GM19099 (cell line): Measurements from ENCODE around the gene MOSMO.

ENCODE experiments used
- POLR2A ChIP-seq: IDR thresholded peaks from 3 replicates; pipeline ENCODE4 v1.6.1; 2011; ENCODE audit warnings: low read depth; ENCODE audit not compliant: insufficient read length; ENCODE audit errors: extremely low read depth

MOSMO gene

DNA sequence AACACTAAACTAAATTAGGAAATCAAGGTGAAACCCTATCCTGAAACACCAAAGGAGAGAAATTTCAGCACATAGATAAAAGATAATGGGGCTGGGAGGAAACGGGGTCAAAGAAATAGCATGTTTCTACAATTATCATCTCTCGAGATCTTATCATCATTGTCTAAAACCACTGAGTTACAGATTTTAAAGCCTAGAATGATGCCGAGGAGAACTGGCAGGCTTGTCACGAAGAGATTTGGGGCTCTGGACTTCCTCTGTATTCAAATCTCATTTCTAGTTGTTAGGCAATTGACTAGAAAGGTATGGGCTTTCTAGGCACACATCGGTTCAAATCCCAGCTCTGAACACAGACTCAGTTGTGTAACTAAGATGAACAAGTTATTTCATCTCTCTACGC lies 16.3 kb upstream of the MOSMO start:
- no peak for TF ChIP-seq POLR2A

DNA sequence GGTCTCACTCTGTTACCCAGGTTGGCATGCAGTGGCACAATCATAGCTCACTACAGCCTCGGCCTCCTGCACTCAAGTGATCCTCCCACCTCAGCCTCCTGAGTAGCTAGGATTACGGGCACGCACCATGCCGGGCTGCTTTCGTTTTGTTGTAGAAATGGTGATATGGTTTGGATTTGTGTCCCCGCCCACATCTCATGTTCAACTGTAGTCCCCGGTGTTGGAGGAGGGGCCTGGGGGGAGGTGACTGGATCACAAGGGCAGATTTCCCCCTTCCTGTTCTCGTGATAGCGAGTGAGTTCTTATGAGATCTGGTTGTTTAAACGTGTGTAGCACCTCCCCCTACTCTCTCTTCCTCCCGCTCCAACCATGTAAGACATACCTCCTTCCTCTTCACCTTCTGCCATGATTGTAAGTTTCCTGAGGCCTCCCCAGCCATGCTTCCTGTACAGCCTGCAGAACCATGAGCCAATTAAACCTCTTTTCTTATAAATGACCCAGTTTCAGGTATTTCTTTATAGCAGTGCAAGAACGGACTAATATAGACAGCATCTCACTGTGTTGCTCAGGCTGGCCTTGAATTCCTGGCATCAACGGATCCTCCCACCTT lies 12.9 kb upstream of the MOSMO start:
- TF ChIP-seq POLR2A: no peak

DNA sequence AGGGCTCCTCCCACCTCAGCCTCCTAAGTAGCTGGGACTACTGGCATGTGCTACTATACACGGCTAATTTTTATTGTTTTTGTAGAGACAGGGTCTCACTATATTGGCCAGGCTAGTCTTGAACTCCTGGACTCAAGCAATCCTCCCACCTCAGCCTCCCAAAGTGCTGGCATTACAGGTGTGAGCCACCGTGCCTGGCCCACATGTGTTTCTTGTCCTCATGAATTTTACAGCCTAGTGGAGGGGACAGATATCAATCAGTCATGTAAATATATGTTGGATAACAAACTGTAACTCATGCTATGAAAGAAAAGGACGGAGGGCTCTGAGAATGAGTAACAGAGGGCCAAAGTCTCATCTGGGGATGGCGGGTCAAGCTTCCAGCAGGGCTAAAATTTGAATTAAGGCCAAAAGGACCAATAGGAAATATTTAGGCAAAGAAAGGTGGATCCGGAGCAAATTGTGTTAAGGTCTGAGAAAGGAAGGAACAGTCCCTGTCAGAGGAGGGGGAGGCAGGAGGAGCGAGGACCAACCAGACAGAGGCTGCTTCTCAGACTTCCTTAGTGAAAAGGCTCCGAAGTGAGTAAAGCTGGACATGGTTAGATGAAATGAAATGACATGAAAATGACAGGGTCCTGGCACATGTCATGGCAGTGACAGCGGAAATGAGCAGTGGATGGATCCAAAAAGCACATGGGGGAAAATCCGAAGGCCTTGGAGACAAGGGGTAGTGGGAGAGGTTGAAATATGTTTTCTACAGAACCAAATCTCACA lies 10.8 kb upstream of the MOSMO start:
- TF ChIP-seq POLR2A: no peak

DNA sequence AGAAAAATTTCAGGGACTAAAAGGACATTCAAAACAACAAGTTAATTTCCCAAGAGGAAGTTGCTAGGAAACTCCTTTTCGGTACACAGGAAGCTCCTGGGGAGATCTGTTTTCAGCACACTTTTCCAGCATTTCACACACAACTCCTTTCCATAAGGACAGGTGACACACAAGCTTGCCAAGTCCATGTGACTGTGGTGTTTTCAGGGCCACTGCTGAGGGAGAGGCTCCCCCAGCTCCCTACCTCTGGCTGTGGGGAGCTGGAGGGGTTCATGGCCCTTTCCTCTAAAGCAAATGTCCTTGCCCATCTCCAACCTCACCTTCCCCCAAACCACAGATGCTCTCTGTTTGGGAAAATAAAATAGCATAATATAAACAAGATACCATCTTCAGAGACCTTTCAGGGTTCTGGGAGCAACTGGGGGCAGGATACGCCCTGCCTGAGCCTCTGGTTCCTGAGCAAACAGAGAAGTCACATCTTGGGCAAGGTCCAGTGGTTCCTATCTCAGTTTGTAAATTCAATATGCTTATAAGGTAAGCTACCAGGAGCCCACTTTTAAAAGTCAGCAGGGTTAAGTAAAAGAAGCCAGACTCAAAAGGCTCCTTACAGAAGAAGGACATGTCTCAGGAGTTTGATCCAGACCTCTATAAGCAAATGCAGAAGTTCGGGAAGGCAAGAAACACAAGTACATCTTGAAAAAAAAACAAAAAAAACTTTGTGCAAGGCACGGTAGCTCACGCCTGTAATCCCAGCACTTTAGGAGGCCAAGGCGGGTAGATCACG lies 10.0 kb upstream of the MOSMO start:
- no peak for TF ChIP-seq POLR2A

DNA sequence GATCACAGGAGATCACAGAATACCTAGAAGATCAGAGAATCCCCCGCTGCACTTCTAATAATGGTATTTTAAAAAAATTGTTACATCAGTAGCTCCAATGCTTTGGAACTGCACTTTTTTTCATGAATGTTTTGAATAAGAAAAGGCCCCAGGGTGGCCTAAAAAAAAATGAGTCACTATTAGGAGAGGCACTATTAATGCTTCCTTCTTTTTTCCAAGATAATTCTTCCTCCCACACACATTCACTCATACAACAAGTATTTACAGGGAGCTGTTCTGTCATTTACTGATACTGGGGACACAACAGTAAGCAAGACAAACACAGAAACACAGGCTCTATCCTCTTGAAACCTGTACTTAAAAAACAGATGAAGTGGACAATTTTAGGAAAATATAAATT lies 6.3 kb upstream of the MOSMO start:
- TF ChIP-seq POLR2A: no peak

DNA sequence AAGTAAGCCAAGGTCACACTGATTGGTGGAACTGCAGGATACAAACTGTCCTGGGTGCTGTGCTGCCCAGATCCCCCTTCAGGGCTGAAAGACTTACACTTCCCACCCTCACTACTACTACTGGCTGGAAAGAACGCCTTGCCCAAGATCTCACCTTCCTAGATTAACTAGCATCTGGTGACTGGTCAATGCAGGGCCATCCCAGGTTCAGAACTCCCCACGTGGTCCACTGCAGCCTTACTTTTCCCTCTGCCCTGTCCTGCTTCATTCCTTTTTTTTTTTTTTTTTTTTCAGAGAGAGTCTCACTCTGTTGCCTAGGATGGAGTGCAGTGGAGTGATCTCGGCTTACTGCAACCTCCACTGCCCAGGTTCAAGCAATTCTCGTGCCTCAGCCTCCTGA lies 4.7 kb upstream of the MOSMO start:
- no peak for TF ChIP-seq POLR2A

DNA sequence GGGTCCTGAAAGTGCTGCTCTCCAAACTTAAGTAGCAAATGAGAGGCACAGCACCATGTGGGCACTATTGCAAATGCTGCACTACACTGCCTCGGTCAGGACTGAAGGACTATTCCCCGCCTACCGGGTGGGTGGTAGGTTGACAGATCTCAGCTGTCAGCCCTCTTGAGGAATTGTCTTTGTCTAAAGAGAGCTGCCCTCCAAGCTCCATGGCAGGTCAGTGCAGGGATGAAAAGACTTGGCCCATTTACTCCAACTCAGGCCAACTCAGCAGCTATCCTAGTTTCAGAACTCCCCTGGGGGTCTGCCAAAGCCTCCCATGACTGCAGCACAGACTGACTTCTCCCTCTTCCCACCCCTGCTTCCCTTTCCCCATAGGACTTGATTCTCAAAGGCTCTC lies 3.6 kb upstream of the MOSMO start:
- TF ChIP-seq POLR2A: no peak

DNA sequence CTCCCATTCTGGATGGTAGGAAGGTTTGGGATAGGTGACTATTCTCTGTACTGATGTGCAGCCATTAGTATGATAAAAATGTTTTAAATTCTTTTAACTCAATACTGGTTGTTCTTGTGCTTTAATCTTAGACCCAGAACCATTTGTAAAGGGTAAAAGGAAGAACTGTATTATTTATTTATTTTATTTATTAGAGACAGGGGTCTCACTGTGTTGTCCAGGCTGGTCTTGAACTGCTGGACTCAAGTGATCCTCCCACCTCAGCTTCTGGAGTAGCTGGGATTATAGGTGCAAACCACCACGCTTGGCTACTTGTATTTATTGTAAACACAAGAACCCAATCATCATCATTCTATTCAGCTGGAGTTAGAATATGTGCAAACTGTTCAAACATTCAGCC lies 2.2 kb upstream of the MOSMO start:
- no peak for TF ChIP-seq POLR2A

DNA sequence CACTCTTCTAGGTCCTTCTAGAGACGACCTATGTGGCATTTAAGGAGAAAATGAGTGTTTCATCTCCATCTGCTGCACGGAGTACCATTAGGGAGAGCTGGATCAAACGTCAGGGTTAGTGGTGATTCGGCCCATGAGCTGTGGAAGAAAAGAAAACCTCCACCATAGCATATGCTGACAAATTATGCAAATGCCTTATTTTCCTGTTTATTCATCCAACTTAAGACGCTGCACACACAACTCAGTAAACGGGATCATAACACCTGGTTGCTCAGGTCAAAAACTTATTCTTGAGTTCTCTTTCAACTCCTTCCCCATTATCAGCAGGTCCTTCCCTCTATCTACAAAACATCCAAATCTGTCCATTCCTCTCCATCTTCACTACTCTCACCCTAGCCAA lies 1.3 kb upstream of the MOSMO start:
- no peak for TF ChIP-seq POLR2A

DNA sequence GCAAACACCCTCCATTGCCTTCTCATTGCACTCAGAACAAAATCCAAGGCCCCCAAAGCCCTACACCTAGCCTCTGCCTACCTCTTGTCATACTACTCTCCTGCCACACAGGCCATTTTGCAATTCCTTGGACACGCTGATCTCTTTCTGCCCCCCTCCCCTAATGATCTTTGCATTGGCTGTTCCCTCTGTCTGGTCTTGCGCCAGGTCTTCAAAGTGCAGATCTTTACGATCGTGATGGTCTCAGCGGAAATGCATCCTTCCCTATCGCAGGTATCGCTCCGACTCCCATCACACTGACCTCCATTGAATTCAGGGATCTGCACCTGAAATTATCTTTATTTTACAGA lies 777 bp upstream of the MOSMO start:
- TF ChIP-seq POLR2A: no peak

DNA sequence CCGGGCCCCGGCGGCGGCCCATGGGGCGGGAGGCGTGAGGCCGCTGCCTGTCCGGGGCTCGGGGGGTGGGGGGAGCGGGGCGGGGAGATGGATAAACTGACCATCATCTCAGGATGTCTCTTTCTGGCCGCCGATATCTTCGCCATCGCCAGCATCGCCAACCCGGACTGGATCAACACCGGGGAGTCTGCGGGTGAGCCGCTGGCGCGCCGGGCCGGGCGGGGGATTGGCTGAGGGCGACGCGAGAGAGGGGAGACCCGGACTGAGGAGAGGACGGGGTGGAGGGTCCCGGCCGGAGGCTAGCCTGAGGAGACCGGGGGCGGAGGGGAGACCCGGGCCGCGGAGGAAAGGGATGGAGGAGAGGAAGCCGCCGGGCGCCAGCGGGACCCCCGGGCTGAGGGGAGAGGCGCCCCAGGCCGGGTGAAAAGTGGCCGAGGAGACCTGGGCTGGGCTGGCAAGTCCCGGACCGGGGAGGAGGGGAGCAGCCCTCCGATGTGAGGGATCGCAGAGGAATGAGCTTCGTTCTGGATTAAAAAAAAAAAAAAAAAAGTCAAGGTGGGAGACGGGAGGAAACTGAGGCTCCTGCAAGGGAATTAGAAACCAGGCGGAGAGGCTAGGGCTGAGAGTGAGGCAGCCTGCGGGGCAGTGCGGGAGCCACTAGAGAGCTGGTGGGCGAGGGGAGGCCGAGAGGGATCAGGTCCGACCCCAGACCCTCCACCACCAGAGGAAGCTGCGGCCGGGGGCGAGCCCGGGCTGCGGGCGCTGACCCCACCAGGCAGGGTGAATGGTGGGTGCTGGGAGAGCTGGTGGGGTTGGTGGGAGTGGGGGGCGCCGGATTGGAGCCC lies 526 bp downstream of the MOSMO start:
- no peak for TF ChIP-seq POLR2A

DNA sequence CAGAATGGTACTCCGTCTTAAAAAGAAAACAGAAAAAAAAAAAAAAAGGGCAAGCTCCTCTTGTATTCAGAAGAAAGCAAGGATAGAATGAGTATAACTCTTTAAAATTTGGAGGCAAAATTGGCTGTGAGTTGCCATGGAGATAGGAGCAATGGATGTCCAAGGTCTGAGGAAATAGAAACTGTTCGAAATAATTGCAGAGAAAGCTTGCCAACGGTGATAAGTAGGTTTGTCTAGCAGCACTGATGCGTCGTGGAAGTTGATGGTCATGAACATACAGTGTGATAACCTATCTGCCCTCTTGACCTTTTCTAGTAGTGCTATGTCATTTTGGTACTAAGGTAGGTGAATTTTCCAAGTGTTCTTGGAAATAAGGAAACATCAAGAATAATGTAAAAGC lies 3.0 kb downstream of the MOSMO start:
- TF ChIP-seq POLR2A: no peak

DNA sequence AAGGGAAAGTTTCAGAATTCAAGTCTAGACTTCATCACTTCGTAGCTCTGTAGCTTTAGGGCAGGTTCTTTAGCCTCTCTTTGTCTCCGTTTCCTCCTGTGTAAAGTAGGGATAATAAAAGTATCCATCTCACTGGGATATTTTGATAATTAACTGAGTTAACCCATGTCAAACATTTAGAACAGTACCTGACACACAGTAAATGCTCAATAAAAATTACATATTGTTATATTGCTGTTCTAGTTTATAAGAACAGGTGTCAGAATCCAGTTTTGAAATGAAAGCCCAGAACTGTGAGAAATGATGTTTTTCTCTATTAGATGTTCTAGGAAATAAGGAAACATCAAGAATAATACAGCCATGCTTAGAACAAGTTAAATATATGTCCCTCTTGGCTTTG lies 4.3 kb downstream of the MOSMO start:
- no peak for TF ChIP-seq POLR2A

DNA sequence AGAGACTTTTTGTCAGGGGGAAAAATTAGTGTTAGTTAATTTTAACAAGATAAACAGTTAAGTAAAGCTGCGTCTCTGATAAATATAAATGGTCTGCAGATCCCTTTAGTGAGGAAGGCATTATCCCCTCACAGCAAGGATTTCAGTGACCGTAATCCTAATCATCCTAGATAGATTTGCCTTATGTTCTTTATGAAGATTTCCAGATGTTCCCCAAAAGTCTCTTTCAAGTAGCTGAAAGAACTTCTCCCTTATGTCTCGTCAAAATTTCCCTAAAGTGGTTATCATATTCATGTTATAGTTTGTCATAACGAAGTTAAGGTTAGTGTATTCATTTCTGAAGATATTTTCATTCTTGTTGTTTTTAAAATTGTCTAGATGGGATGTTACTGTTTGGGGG lies 5.6 kb downstream of the MOSMO start:
- no peak for TF ChIP-seq POLR2A

DNA sequence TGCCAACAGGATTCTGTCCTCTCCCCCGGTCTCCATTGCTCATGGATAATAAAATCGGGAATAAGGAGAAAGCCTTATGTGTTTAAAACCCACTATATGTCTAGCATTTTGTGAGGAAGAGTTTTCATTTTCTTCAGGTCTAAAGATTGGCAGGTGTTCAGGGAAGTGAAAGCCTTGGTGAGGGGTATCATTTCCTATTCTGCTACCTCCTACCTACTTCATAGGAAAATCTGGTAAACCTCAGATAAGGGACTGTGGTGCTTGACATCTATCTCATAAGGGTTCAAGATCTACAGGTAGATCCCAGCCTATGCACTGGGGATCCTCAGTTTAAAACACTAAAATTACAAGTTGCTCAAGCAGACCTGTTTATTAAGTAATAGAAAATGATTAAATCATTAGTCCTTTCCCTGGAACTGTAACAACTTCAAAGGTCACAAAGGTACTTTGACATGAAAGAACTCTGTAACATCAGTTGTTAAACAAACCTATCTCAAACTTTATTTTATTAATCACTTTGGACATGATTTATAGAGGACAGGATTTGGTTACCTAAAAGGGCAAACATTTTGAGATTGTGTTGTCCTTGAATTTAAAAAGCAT lies 6.5 kb downstream of the MOSMO start:
- TF ChIP-seq POLR2A: no peak
